Activated CD4-positive, alpha-beta T cell treated with anti-CD3 and anti-CD28 coated beads, Interleukin-2, amount 10 ng/mL, durations not matched to agents 24 days and 14 days (primary cell): Measurements from ENCODE around the gene RAB11FIP4. TPM values are rescaled to one million over a fixed set of nuclear protein-coding genes. Genes with fewer than 3 reads are reported as not detected.
A peak's percentile ranks its signal among the peaks of the same experiment; 100 is the strongest.

Source experiments
- DNase-seq: peaks from one replicate; pipeline ENCODE4 v3.0.0; 2022
- H3K27ac Mint-ChIP-seq: one replicate; pipeline ENCODE4 v1.8.0; 2022; ENCODE audit warnings: mild to moderate bottlenecking, mixed read lengths
- H3K27me3 Mint-ChIP-seq: one replicate; pipeline ENCODE4 v1.8.0; 2022; ENCODE audit warnings: mixed read lengths
- H3K36me3 Mint-ChIP-seq: one replicate; pipeline ENCODE4 v1.8.0; 2022; ENCODE audit warnings: low read depth, mild to moderate bottlenecking, mixed read lengths
- H3K4me1 Mint-ChIP-seq: one replicate; pipeline ENCODE4 v1.8.0; 2021; ENCODE audit warnings: mixed read lengths
- H3K4me3 Mint-ChIP-seq: one replicate; pipeline ENCODE4 v1.8.0; 2022; ENCODE audit warnings: mild to moderate bottlenecking, moderate library complexity, mixed read lengths
- H3K9me3 Mint-ChIP-seq: one replicate; pipeline ENCODE4 v1.8.0; 2021; ENCODE audit warnings: mixed read lengths
- intact Hi-C: fragments of 100-400 bp; cut with micrococcal nuclease; formaldehyde crosslinking; loops from one replicate; pipeline ENCODE4 v1.15.1; 2023
- total RNA-seq: library from RNA; stranded (reverse); gene quantifications from 2 replicates; pipeline ENCODE4 v1.2.3, GENCODE V29; 2022

RAB11FIP4 gene
- total RNA-seq, 1 donor from 2014 or later: 24.3 TPM

DNA sequence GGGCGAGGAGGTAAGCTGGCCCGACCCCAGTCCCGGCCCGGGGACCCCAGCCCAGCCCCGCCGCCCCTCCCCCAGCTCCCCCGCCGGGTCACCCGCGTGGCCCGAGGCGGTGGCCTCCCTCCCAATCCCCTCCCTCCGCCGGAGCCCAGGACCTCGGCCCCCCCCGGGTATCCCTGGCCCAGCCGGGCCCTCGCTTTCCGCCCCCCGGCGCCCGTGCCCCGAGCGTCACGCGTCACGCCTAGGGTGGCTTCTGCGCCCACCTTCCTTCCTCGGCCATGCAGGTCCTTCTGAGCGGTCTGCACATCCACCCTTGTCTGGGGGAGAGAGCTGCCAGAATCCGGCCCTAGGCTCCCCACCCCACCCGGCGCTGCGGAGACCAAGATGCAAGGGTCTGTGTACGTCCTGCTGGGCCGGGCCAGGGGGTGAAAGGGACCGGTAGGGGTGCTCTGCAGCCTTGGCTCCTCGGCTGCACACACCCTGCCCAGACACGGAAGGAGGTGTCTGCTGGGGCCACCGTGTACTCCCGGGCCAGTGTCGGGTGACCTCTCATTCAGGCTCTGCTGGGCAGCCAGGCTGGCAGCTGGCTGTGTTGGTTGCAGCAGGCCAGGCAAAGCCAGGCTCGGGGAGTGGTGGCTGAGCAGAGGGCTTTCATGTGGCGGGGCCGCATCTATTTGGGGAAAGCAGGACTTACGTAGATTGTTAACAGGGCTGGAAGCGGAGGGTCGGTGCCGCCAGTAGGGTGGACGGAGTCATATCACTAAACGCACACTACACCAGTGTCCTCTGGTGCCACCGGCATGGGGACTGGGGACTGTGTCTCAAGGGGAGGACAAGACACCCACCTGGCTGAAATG lies 754 bp downstream of the RAB11FIP4 start:
- intact Hi-C loops: no loop called here

GRCh38 chr17:31392856-31393748 lies 1.6 kb downstream of the RAB11FIP4 start:
- H3K9me3 Mint-ChIP-seq: no peaks in the 10 kb centered on the region
- H3K27me3 Mint-ChIP-seq: peaks cover 56% of the 10 kb centered on the region
- no peak for DNase-seq
- peak overlapping the region; percentile 66 for H3K4me3 Mint-ChIP-seq
- H3K27ac Mint-ChIP-seq: no peak overlapping the region
- H3K36me3 Mint-ChIP-seq: no peaks in the 10 kb centered on the region
- intact Hi-C loops: no loop called here
- H3K4me1 Mint-ChIP-seq: peaks cover 6% of the 10 kb centered on the region

More for the DNA sequence above, 754 bp downstream of the RAB11FIP4 start:
- no peak overlapping the region for H3K27ac Mint-ChIP-seq
- H3K4me1 Mint-ChIP-seq: peaks cover 6% of the 10 kb centered on the region
- no peaks in the 10 kb centered on the region for H3K36me3 Mint-ChIP-seq
- DNase-seq: no peak
- no peaks in the 10 kb centered on the region for H3K9me3 Mint-ChIP-seq
- H3K27me3 Mint-ChIP-seq: peaks cover 56% of the 10 kb centered on the region
- H3K4me3 Mint-ChIP-seq: peak overlapping the region; percentile 66

GRCh38 chr17:31393749-31394146 lies 2.3 kb downstream of the RAB11FIP4 start:
- no peak overlapping the region for H3K4me3 Mint-ChIP-seq
- H3K36me3 Mint-ChIP-seq: no peaks in the 10 kb centered on the region
- intact Hi-C loops: no loop called here

DNA sequence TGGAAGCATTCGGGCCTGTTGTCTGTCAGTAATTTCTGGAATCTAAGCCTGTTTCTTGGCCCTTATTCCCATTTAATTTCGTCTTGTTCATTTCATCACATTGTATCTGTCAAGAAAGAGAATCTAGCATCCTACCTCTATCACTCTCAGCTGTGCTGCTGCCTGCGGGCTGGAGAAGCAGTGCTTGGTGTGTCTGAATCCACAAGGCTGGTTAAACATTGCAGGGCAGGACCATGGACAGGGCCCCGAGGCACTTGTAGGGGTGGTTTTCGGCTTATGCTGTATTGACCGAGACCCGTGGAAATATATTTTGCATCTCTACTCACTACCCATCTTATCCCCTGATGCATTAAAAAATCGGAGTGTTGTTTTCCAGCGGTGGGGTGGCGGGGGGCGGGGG lies 3.1 kb downstream of the RAB11FIP4 start:
- Mint-ChIP-seq H3K4me3 (no peak overlapping the region), H3K27ac (no peak overlapping the region)
- intact Hi-C loops: no loop called here

More at GRCh38 chr17:31393749-31394146, 2.3 kb downstream of the RAB11FIP4 start:
- peaks cover 54% of the 10 kb centered on the region for H3K27me3 Mint-ChIP-seq
- H3K4me1 Mint-ChIP-seq: peaks cover 6% of the 10 kb centered on the region
- no peak for DNase-seq
- H3K27ac Mint-ChIP-seq: no peak overlapping the region
- H3K9me3 Mint-ChIP-seq: no peaks in the 10 kb centered on the region

GRCh38 chr17:31397256-31397939 lies 5.9 kb downstream of the RAB11FIP4 start:
- intact Hi-C loops: no loop called here
- DNase-seq: no peak
- Mint-ChIP-seq H3K9me3 (no peaks in the 10 kb centered on the region), H3K27ac (no peak overlapping the region), H3K27me3 (peaks cover 30% of the 10 kb centered on the region), H3K4me3 (no peak overlapping the region), H3K4me1 (no peaks in the 10 kb centered on the region), H3K36me3 (no peaks in the 10 kb centered on the region)

More for the DNA sequence above, 3.1 kb downstream of the RAB11FIP4 start:
- Mint-ChIP-seq H3K36me3 (no peaks in the 10 kb centered on the region), H3K9me3 (no peaks in the 10 kb centered on the region), H3K4me1 (peaks cover 6% of the 10 kb centered on the region), H3K27me3 (peaks cover 47% of the 10 kb centered on the region)
- DNase-seq: peak; percentile 87

DNA sequence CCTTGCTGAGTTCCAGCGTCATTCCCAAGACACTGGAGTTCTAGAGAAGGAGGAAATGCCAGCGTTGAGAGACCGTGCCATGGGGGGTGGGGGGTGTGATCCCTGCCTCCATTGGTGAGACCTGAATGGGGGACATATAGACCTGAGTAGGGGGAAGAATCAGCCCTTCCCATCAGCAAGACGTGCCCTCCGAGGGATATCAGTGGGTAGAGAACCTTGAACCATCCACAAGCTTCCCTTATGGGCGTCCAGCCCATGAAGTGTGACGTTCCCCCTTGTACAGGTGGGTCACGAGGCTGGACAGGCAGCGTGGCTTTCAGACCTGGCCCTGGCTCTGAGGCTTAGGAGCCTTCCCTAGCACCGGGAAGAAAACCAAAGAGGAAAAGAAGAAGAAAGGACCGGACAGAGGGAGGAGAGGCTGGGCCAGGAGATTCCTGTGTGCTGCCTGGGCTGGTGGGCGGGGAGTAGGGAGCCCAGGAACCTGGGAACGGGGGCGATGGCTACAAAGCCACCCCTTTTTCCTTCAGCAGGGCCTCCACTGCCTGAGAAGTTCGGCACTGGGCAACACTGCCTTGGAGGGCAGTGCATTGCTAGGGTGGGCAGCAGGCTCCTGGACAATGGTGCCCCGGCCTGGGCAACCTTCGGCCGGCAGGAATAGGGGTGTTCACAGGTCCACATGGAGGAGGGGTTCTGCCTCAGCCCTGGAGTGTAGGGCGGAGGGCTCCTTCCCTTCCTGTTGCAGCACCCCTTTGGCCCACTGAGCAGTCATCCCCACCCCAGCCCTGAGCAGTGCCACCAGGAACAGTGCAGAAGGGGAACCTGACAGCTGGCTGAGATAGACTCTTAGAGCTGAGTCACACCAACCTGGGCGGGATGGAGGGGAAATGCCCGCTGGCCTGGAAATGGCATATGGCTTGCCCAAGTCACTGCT lies 7.2 kb downstream of the RAB11FIP4 start:
- H3K36me3 Mint-ChIP-seq: no peaks in the 10 kb centered on the region
- H3K27ac Mint-ChIP-seq: no peak overlapping the region
- H3K27me3 Mint-ChIP-seq: peaks cover 17% of the 10 kb centered on the region
- no peak overlapping the region for H3K4me3 Mint-ChIP-seq
- H3K4me1 Mint-ChIP-seq: no peaks in the 10 kb centered on the region
- no peaks in the 10 kb centered on the region for H3K9me3 Mint-ChIP-seq
- intact Hi-C loops: no loop called here
- DNase-seq: no peak

DNA sequence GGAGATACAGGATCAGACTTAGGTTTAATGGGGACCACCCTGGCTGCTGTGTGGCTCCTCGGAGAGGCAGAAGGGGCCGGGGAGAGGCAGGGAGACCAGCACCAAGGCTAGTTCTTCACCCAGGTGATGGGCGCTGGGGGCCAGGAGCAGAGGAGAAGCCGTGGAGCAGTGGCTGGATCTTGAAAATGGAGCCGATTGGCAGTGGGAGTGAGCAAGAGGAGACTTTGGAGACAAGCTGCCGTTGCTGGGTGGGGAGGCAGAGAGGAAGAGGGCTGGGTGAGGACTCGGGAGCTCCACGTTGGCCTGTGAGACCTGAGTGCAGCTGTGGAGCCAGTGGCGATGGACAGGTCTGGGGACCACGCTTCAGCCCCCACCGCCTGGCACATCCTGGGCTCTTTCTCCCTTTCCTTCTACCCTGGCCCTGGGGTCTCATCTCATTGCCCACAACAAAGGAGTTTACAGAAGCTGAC lies 9.0 kb downstream of the RAB11FIP4 start:
- Mint-ChIP-seq H3K27ac (no peak overlapping the region), H3K36me3 (no peaks in the 10 kb centered on the region), H3K4me3 (no peak overlapping the region), H3K4me1 (no peaks in the 10 kb centered on the region), H3K9me3 (no peaks in the 10 kb centered on the region), H3K27me3 (peaks cover 7% of the 10 kb centered on the region)
- DNase-seq: no peak
- intact Hi-C loops: no loop called here

- no peaks in the 10 kb centered on the region for H3K9me3 Mint-ChIP-seq
- intact Hi-C loops: no loop called here
- no peak overlapping the region for H3K4me3 Mint-ChIP-seq
- H3K27ac Mint-ChIP-seq: no peak overlapping the region
- DNase-seq: no peak
- no peaks in the 10 kb centered on the region for H3K36me3 Mint-ChIP-seq
- H3K4me1 Mint-ChIP-seq: no peaks in the 10 kb centered on the region
- H3K27me3 Mint-ChIP-seq: peaks cover 9% of the 10 kb centered on the region
These were observed 10.2 kb downstream of the RAB11FIP4 start for GRCh38 chr17:31401456-31402254.

- H3K9me3 Mint-ChIP-seq: no peaks in the 10 kb centered on the region
- intact Hi-C loops: no loop called here
- H3K36me3 Mint-ChIP-seq: no peaks in the 10 kb centered on the region
- H3K27me3 Mint-ChIP-seq: peaks cover 17% of the 10 kb centered on the region
- H3K4me1 Mint-ChIP-seq: no peaks in the 10 kb centered on the region
- H3K27ac Mint-ChIP-seq: no peak overlapping the region
- H3K4me3 Mint-ChIP-seq: no peak overlapping the region
- no peak for DNase-seq
These were observed 12.8 kb downstream of the RAB11FIP4 start for GRCh38 chr17:31404028-31404949.

DNA sequence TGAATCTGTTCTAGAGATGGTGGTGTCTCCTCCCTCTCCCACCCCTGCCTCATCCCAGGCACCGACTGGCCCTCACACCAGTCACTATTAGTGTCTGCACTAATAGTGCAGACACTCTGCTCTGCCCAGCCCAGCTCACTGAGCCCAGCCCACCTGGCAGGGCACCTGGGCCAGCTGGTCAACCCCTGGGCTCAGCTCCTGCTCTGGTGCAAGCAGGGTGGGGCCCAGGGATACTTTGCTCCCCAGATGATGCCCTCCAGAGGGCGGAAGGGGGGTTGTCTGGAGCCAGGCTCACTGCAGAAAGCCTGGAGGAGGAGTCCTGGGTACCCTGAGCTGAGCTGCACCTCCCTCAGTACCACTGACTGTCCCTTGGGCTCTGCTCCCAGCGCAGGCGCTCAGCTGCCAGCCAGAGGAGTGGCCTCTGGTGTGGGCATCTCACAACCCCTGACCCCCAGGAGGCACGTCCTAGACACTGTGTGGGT lies 14.5 kb downstream of the RAB11FIP4 start:
- Mint-ChIP-seq H3K27me3 (peaks cover 17% of the 10 kb centered on the region), H3K27ac (no peak overlapping the region), H3K36me3 (no peaks in the 10 kb centered on the region), H3K4me1 (no peaks in the 10 kb centered on the region), H3K4me3 (no peak overlapping the region), H3K9me3 (no peaks in the 10 kb centered on the region)
- DNase-seq: no peak
- intact Hi-C loops: no loop called here

DNA sequence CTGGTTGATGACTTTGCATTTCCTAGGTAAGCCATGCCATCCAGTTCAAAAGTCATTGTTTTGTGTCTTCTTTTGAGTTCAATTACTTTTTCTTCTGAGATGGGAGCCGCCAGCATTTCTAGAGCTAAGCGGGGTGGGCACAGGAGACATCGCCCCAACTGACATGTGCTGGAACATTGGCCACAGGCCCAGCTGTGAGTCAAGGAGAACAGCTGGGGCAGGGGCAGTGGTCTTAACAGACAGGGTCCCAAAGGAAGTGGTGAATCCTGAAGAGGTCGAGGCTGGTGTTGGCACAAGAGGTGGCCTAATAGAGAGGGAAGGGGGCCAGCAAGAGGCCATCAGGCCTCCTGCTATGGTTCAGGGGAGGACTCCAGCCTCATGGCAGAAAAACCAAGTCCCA lies 17.1 kb downstream of the RAB11FIP4 start:
- no peaks in the 10 kb centered on the region for H3K9me3 Mint-ChIP-seq
- DNase-seq: no peak
- H3K4me1 Mint-ChIP-seq: no peaks in the 10 kb centered on the region
- no peak overlapping the region for H3K27ac Mint-ChIP-seq
- no peaks in the 10 kb centered on the region for H3K36me3 Mint-ChIP-seq
- peaks cover 18% of the 10 kb centered on the region for H3K27me3 Mint-ChIP-seq
- intact Hi-C loops: no loop called here
- H3K4me3 Mint-ChIP-seq: no peak overlapping the region
